Measurements from ENCODE around the gene PPCDC.

The PPCDC gene

GRCh38 chr15:75008221-75008625, 15.2 kb upstream of the PPCDC start:
- peak overlapping the region in 6 of 21 experiments; percentile 10 to 46 (median 24) for H3K27ac ChIP-seq
- H3K4me3 ChIP-seq: no peak overlapping the region

- H3K27ac ChIP-seq: peak overlapping the region in 5 of 21 experiments; percentile 10 to 46 (median 18)
- H3K4me3 ChIP-seq: no peak overlapping the region
These were observed 14.6 kb upstream of the PPCDC start for GRCh38 chr15:75008629-75009326.

GRCh38 chr15:75016431-75016830, 7.0 kb upstream of the PPCDC start:
- Histone ChIP-seq H3K27ac (no peak overlapping the region), H3K4me3 (no peak overlapping the region)

GRCh38 chr15:75019916-75020315, 3.5 kb upstream of the PPCDC start:
- Histone ChIP-seq H3K4me3 (no peak overlapping the region), H3K27ac (no peak overlapping the region)

- H3K27ac ChIP-seq: no peak overlapping the region
- H3K4me3 ChIP-seq: no peak overlapping the region
These were observed 2.0 kb upstream of the PPCDC start for GRCh38 chr15:75021341-75021740.

GRCh38 chr15:75022783-75023180, 608 bp upstream of the PPCDC start:
- H3K27ac ChIP-seq: no peak overlapping the region
- H3K4me3 ChIP-seq: no peak overlapping the region

- Histone ChIP-seq H3K27ac (peak overlapping the region; percentile 63 to 99 (median 94)), H3K4me3 (peak overlapping the region; percentile 74 to 90 (median 80))
These were observed 664 bp downstream of the PPCDC start for GRCh38 chr15:75023872-75024636.

- Histone ChIP-seq H3K27ac (peak overlapping the region in 6 of 21 experiments; percentile 5 to 99 (median 64)), H3K4me3 (no peak overlapping the region)
These were observed 1.7 kb downstream of the PPCDC start for GRCh38 chr15:75025107-75025506.

- Histone ChIP-seq H3K4me3 (no peak overlapping the region), H3K27ac (peak overlapping the region in 4 of 21 experiments; percentile 15 to 99 (median 96))
These were observed 2.3 kb downstream of the PPCDC start for GRCh38 chr15:75025548-75026260.

GRCh38 chr15:75027551-75027950, 4.2 kb downstream of the PPCDC start:
- Histone ChIP-seq H3K27ac (no peak overlapping the region), H3K4me3 (no peak overlapping the region)

GRCh38 chr15:75028991-75029377, 5.6 kb downstream of the PPCDC start:
- peak overlapping the region in 15 of 21 experiments; percentile 17 to 81 (median 70) for H3K27ac ChIP-seq
- no peak overlapping the region for H3K4me3 ChIP-seq

GRCh38 chr15:75029378-75030022, 6.1 kb downstream of the PPCDC start:
- Histone ChIP-seq H3K27ac (peak overlapping the region in 20 of 21 experiments; percentile 17 to 81 (median 69)), H3K4me3 (peak overlapping the region in 1 of 7 experiments; percentile 1)

GRCh38 chr15:75030023-75030413, 6.6 kb downstream of the PPCDC start:
- Histone ChIP-seq H3K27ac (peak overlapping the region in 19 of 21 experiments; percentile 18 to 81 (median 70)), H3K4me3 (no peak overlapping the region)

GRCh38 chr15:75030424-75030823, 7.0 kb downstream of the PPCDC start:
- Histone ChIP-seq H3K4me3 (no peak overlapping the region), H3K27ac (peak overlapping the region in 16 of 21 experiments; percentile 1 to 81 (median 70))

GRCh38 chr15:75031848-75032247, 8.5 kb downstream of the PPCDC start:
- Histone ChIP-seq H3K27ac (peak overlapping the region in 3 of 21 experiments; percentile 33 to 60 (median 34)), H3K4me3 (no peak overlapping the region)

- no peak overlapping the region for H3K4me3 ChIP-seq
- peak overlapping the region in 3 of 21 experiments; percentile 33 to 60 (median 34) for H3K27ac ChIP-seq
These were observed 9.0 kb downstream of the PPCDC start for GRCh38 chr15:75032395-75032794.

GRCh38 chr15:75033809-75034208, 10.4 kb downstream of the PPCDC start:
- H3K4me3 ChIP-seq: no peak overlapping the region
- no peak overlapping the region for H3K27ac ChIP-seq

- H3K4me3 ChIP-seq: no peak overlapping the region
These were observed 11.2 kb downstream of the PPCDC start for GRCh38 chr15:75034615-75035014.

GRCh38 chr15:75036212-75036616, 12.8 kb downstream of the PPCDC start:
- peak overlapping the region in 3 of 21 experiments; percentile 44 to 52 (median 47) for H3K27ac ChIP-seq
- H3K4me3 ChIP-seq: no peak overlapping the region

More at GRCh38 chr15:75034615-75035014, 11.2 kb downstream of the PPCDC start:
- H3K27ac ChIP-seq: no peak overlapping the region

- Histone ChIP-seq H3K27ac (peak overlapping the region in 1 of 21 experiments; percentile 57), H3K4me3 (no peak overlapping the region)
These were observed 14.3 kb downstream of the PPCDC start for GRCh38 chr15:75037685-75038084.

Measured in skin epidermis (tissue), 12 donors.